Spleen (tissue), 11 donors: ENCODE measurements around the gene PTPN13. TPM values are rescaled to one million over a fixed set of nuclear protein-coding genes. Genes with fewer than 3 reads are reported as not detected.

Experiments
- DNase-seq: peaks from one replicate; pipeline ENCODE4 v3.0.0-alpha.2; 2020
- H3K27ac ChIP-seq, 8 donors: fragments of 200-600 bp; sonication (generic) in 7 of 8; 1 replicate in 4 of 8; 2 replicates in 4 of 8; pipeline versions ENCODE4 v1.5.0 to v1.8.0; 2016 to 2021; ENCODE audit warnings: inconsistent platforms in 4 of 8, mild to moderate bottlenecking in 4 of 8, moderate library complexity in 1 of 8
- H3K27me3 ChIP-seq, 7 donors: fragments of 200-600 bp; sonication (generic) in 6 of 7; replicated peaks in 1 of 7; 1 replicate in 4 of 7; 2 replicates in 3 of 7; pipeline versions ENCODE4 v1.5.0 to v1.8.0; 2016 to 2021; ENCODE audit warnings: inconsistent platforms in 3 of 7, mild to moderate bottlenecking in 1 of 7
- H3K36me3 ChIP-seq, 6 donors: fragments of 200-600 bp; sonication (generic) in 5 of 6; 1 replicate in 4 of 6; 2 replicates in 2 of 6; pipeline versions ENCODE4 v1.5.0 to v1.8.0; 2016 to 2021; ENCODE audit warnings: inconsistent platforms in 2 of 6
- H3K4me1 ChIP-seq, 6 donors: fragments of 200-600 bp; sonication (generic) in 5 of 6; 1 replicate in 3 of 6; 2 replicates in 3 of 6; pipeline versions ENCODE4 v1.5.0 to v1.8.0; 2016 to 2021; ENCODE audit warnings: inconsistent platforms in 3 of 6
- H3K4me3 ChIP-seq, 8 donors: fragments of 200-600 bp; sonication (generic) in 7 of 8; 1 replicate in 4 of 8; 2 replicates in 4 of 8; pipeline versions ENCODE4 v1.5.0 to v1.8.0; 2016 to 2021; ENCODE audit warnings: inconsistent platforms in 4 of 8, mild to moderate bottlenecking in 4 of 8, moderate library complexity in 2 of 8
- H3K9me3 ChIP-seq, 8 donors: fragments of 200-600 bp; sonication (generic) in 7 of 8; 1 replicate in 4 of 8; 2 replicates in 4 of 8; pipeline versions ENCODE4 v1.5.0 to v1.8.0; 2016 to 2021; ENCODE audit warnings: inconsistent platforms in 4 of 8
- POLR2A ChIP-seq, 3 donors: fragments of 450-650 bp; IDR thresholded peaks; one replicate each; pipeline ENCODE4 v1.5.1; 2017; ENCODE audit warnings: antibody characterized with exemption in 3 of 3, mild to moderate bottlenecking in 1 of 3
- POLR2AphosphoS5 ChIP-seq, 3 donors: sonication (generic); formaldehyde crosslinking; IDR thresholded peaks; one replicate each; pipeline ENCODE4 v1.5.1; 2017; ENCODE audit warnings: antibody characterized with exemption in 3 of 3
- WGBS, 5 donors: extraction: QIAGEN DNeasy Blood & Tissue Kit in 3 of 5; methylation state at CpG; one replicate each; pipeline versions ENCODE4 v1.1.5 to v1.1.7; 2013 to 2018; 5-methylcytosine and 5-hydroxymethylcytosine counted together
- intact Hi-C: fragments of 100-400 bp; cut with DNase I; formaldehyde crosslinking; loops from one replicate; pipeline ENCODE4 v1.15.0; 2023; ENCODE audit warnings: low total_unique reads
- polyA plus RNA-seq, 3 donors: library from polyadenylated mRNA; stranded (reverse); fragments of 200-250 nt; gene quantifications; one replicate each; pipeline ENCODE4 v1.2.1, GENCODE V29; 2013
- total RNA-seq, 7 donors: library from RNA; depleted of rRNA in 3 of 7; stranded (reverse); fragments of >200 nt in 3 of 7; fragmentation: NEBNext Ultra II Directional in 4 of 7; extraction: Animal tissue kit (Norgen Biotek cat#: 25700) in 4 of 7; gene quantifications; one replicate each; pipeline versions ENCODE4 v1.1.0 to v1.2.1, GENCODE V29; 2016 to 2021
- TF ChIP-seq, protein P1 (sequence below), 11 experiments: fragments of 200-600 bp in 7 of 11; fragments of 450-650 bp in 4 of 11; sonication (generic) in 4 of 11; IDR thresholded peaks in 8 of 11; conservative IDR thresholded peaks in 3 of 11; 1 replicate in 7 of 11; 2 replicates in 4 of 11; pipeline versions ENCODE4 v1.4.0 to v1.8.0; 2016 to 2021; ENCODE audit warnings: antibody characterized with exemption in 11 of 11, inconsistent platforms in 4 of 11, mild to moderate bottlenecking in 1 of 11
- donor health status: healthy with polysubstance abuse.
- donor health status: DM: no; HTN: no; CAD: no; lungs with moderate emphysema.
- donor health status: DM: no; HTN: no; CAD: no.
- donor health status: Bipolar disorder and iron deficiency.
- donor health status: healthy.
- donor health status: DM: no; HTN: no; CAD: no.
- donor health status: DM: yes; HTN: yes; CAD: no.

Gene PTPN13
- total and polyA plus RNA-seq, 10 donors = 0.57 to 20.1 (median 10.5) TPM

DNA sequence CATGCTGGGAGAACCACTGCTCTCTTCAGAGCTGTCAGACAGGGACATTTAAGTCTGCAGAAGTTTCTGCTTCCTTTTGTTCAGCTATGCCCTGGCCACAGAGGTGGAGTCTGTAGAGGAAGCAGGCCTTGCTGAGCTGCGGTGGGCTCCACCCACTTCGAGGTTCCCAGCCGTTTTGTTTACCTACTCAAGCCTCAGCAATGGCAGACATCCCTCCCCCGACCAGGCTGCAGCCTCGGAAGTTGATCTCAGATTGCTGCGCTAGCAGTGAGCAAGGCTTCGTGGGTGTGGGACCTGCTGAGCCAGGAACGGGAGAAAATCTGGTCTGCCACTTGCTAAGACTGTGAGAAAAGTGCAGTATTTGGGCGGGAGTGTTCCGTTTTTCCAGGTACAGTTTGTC, 136.2 kb downstream of the PTPN13 start:
- no peaks in the 10 kb centered on the region for H3K4me1 ChIP-seq
- DNase-seq = no peak
- H3K9me3 ChIP-seq = peaks cover 0 to 4% (median 0%) of the 10 kb centered on the region in 8 donors
- TF ChIP-seq POLR2AphosphoS5 (IDR thresholded peaks at IDR 0.05) (no peak), POLR2A (IDR thresholded peaks at IDR 0.05) (no peak)
- TF ChIP-seq, protein P1, sequence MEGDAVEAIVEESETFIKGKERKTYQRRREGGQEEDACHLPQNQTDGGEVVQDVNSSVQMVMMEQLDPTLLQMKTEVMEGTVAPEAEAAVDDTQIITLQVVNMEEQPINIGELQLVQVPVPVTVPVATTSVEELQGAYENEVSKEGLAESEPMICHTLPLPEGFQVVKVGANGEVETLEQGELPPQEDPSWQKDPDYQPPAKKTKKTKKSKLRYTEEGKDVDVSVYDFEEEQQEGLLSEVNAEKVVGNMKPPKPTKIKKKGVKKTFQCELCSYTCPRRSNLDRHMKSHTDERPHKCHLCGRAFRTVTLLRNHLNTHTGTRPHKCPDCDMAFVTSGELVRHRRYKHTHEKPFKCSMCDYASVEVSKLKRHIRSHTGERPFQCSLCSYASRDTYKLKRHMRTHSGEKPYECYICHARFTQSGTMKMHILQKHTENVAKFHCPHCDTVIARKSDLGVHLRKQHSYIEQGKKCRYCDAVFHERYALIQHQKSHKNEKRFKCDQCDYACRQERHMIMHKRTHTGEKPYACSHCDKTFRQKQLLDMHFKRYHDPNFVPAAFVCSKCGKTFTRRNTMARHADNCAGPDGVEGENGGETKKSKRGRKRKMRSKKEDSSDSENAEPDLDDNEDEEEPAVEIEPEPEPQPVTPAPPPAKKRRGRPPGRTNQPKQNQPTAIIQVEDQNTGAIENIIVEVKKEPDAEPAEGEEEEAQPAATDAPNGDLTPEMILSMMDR (IDR thresholded peaks at IDR 0.05 in 8 of 11, conservative IDR thresholded peaks at IDR 0.05 in 3 of 11) = no peak
- intact Hi-C loops = no loop called here
- H3K27me3 ChIP-seq = no peaks in the 10 kb centered on the region
- no peak overlapping the region for H3K27ac ChIP-seq
- 70 to 88% (median 81%) methylated on average over 9 to 10 of the region's 10 CpGs for WGBS, 5 donors
- H3K4me3 ChIP-seq = no peak overlapping the region
- no peaks in the 10 kb centered on the region for H3K36me3 ChIP-seq

DNA sequence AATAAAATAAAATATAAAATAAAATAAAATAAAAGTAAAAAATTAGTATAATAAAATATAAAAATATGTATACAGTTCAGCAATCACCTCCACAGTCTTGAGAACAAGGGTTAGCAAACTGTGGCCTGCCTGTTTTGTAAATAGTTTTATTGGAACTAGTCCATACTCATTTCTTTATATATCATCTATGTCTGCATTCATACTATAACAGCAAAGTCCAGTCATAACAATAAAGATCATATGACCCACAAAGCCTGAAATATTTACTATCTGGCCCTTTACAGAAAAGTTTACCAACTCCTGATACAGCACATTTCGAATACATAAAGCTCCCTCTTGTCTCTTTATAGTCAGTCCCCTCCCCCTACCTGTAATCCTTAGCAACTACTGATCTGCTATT, 143.1 kb downstream of the PTPN13 start:
- Histone ChIP-seq H3K9me3 (peaks cover 0 to 14% (median 8%) of the 10 kb centered on the region in 8 donors), H3K4me3 (no peak overlapping the region), H3K27me3 (no peaks in the 10 kb centered on the region), H3K4me1 (no peaks in the 10 kb centered on the region), H3K36me3 (peaks cover 0 to 4% (median 0%) of the 10 kb centered on the region in 6 donors), H3K27ac (no peak overlapping the region)
- TF ChIP-seq POLR2AphosphoS5 (IDR thresholded peaks at IDR 0.05) = no peak
- TF ChIP-seq, protein P1 (IDR thresholded peaks at IDR 0.05 in 8 of 11, conservative IDR thresholded peaks at IDR 0.05 in 3 of 11) = no peak
- no peak for TF ChIP-seq POLR2A (IDR thresholded peaks at IDR 0.05)
- 78 to 89% (median 85%) methylated on average over 1 of the region's 1 CpG for WGBS, 5 donors
- intact Hi-C loops = no loop called here
- DNase-seq = no peak

DNA sequence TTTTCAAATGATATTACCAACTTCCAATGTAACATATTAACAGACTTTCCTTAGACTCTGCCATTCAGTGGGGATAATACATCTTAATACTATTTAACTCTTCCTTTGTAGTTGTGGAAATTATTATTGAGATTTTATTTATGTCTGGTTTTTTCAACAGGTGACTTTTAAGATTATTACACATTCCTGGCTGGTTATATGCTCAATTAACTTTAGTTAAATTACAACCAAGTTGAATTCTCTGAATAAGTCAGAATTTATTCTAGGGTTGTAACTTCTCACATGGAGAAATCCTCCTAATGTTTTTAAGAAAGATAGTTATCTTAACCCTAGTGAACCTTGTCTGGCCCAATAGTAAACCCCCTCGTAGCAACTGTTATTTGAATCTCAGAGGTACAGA, 147.7 kb downstream of the PTPN13 start:
- no peak for TF ChIP-seq POLR2AphosphoS5 (IDR thresholded peaks at IDR 0.05)
- TF ChIP-seq, protein P1 (IDR thresholded peaks at IDR 0.05 in 8 of 11, conservative IDR thresholded peaks at IDR 0.05 in 3 of 11) = no peak
- no peak for TF ChIP-seq POLR2A (IDR thresholded peaks at IDR 0.05)
- Histone ChIP-seq H3K9me3 (peaks cover 0 to 14% (median 8%) of the 10 kb centered on the region in 8 donors), H3K36me3 (peaks cover 0 to 5% (median 0%) of the 10 kb centered on the region in 6 donors), H3K4me1 (no peaks in the 10 kb centered on the region), H3K27me3 (no peaks in the 10 kb centered on the region), H3K27ac (no peak overlapping the region), H3K4me3 (no peak overlapping the region)
- DNase-seq = no peak
- WGBS, 5 donors = 69 to 86% (median 73%) methylated on average over 1 of the region's 1 CpG
- intact Hi-C loops = no loop called here

DNA sequence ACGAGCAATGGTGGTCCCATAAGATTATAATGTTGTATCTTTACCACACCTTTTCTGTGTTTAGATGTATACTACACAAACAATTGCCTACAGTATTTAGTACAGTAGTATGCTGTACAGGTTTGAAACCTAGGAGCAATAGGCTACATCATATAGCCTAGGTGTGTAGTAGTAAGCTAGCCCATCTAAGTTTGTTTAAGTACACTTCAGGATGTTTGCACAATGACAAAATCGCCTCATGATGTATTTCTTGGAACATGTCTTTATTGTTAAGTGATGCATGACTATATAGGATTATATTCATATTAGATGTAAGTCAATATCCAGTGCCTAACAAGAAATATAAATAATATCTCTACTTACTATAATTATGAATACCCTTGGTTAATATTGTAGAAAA, 150.5 kb downstream of the PTPN13 start:
- TF ChIP-seq POLR2A (IDR thresholded peaks at IDR 0.05) (no peak), POLR2AphosphoS5 (IDR thresholded peaks at IDR 0.05) (no peak)
- TF ChIP-seq, protein P1 (IDR thresholded peaks at IDR 0.05 in 8 of 11, conservative IDR thresholded peaks at IDR 0.05 in 3 of 11) = no peak
- Histone ChIP-seq H3K27me3 (no peaks in the 10 kb centered on the region), H3K36me3 (peaks cover 0 to 5% (median 0%) of the 10 kb centered on the region in 6 donors), H3K27ac (no peak overlapping the region), H3K4me1 (no peaks in the 10 kb centered on the region), H3K4me3 (no peak overlapping the region), H3K9me3 (peaks cover 0 to 14% (median 8%) of the 10 kb centered on the region in 8 donors)
- DNase-seq = no peak
- intact Hi-C loops = no loop called here
- WGBS, 5 donors = 76 to 94% (median 87%) methylated on average over 2 of the region's 2 CpGs
